ENCODE measurements around the gene PRDX5. TPM values are rescaled to one million over a fixed set of nuclear protein-coding genes. Genes with fewer than 3 reads are reported as not detected.

Gene PRDX5
- total RNA-seq, 4 donors from 2014 or later, result 97.1 to 156 (median 113) TPM

DNA sequence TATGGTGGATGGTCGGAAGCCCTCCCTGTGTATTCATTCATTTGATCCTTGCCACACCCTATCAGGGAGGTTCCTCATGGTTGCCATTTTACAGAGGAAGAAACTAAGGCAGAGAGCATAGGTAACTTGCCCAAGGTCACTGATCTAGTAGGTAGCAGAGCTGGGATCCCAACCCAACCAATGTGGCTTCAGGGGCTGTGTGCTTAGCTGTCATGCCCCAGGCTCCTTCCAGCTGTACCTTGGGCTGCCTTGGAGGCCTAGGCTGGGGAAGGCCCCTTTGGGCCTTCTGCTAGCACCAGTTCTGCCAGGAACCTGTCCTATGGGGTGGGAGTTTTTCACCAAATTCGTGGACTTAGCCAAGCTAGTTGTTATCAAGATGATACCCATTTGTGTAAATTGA, 42.1 kb upstream of the PRDX5 start:
- H3K36me3 ChIP-seq, result no peaks in the 10 kb centered on the region
- H3K27ac ChIP-seq, result no peak overlapping the region
- DNase-seq, result no peak
- H3K27me3 ChIP-seq, result no peaks in the 10 kb centered on the region
- no peaks in the 10 kb centered on the region for H3K4me1 ChIP-seq
- H3K9me3 ChIP-seq, result no peaks in the 10 kb centered on the region
- intact Hi-C loops (cut with DNase I; ENCODE audit: low total_unique reads), result no loop called here
- TF ChIP-seq POLR2A (IDR thresholded peaks at IDR 0.05), result no peak
- TF ChIP-seq, protein P1, sequence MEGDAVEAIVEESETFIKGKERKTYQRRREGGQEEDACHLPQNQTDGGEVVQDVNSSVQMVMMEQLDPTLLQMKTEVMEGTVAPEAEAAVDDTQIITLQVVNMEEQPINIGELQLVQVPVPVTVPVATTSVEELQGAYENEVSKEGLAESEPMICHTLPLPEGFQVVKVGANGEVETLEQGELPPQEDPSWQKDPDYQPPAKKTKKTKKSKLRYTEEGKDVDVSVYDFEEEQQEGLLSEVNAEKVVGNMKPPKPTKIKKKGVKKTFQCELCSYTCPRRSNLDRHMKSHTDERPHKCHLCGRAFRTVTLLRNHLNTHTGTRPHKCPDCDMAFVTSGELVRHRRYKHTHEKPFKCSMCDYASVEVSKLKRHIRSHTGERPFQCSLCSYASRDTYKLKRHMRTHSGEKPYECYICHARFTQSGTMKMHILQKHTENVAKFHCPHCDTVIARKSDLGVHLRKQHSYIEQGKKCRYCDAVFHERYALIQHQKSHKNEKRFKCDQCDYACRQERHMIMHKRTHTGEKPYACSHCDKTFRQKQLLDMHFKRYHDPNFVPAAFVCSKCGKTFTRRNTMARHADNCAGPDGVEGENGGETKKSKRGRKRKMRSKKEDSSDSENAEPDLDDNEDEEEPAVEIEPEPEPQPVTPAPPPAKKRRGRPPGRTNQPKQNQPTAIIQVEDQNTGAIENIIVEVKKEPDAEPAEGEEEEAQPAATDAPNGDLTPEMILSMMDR (IDR thresholded peaks at IDR 0.05), result no peak
- H3K4me3 ChIP-seq, result no peak overlapping the region

- Histone ChIP-seq H3K36me3 (no peaks in the 10 kb centered on the region), H3K27me3 (no peaks in the 10 kb centered on the region), H3K27ac (no peak overlapping the region), H3K4me3 (no peak overlapping the region), H3K4me1 (no peaks in the 10 kb centered on the region), H3K9me3 (no peaks in the 10 kb centered on the region)
- DNase-seq, result no peak
- intact Hi-C loops (cut with DNase I; ENCODE audit: low total_unique reads), result no loop called here
- TF ChIP-seq, protein P1 (IDR thresholded peaks at IDR 0.05), result no peak
- no peak for TF ChIP-seq POLR2A (IDR thresholded peaks at IDR 0.05)
Measured at GRCh38 chr11:64276653-64277431, 41.1 kb upstream of the PRDX5 start.

- Histone ChIP-seq H3K27ac (no peak overlapping the region), H3K4me1 (peaks cover 6% of the 10 kb centered on the region in 2 donors), H3K27me3 (no peaks in the 10 kb centered on the region), H3K4me3 (no peak overlapping the region), H3K36me3 (no peaks in the 10 kb centered on the region), H3K9me3 (no peaks in the 10 kb centered on the region)
- intact Hi-C loops (cut with DNase I; ENCODE audit: low total_unique reads), result no loop called here
- DNase-seq, result no peak
- no peak for TF ChIP-seq POLR2A (IDR thresholded peaks at IDR 0.05)
- TF ChIP-seq, protein P1 (IDR thresholded peaks at IDR 0.05), result no peak
Measured at GRCh38 chr11:64278576-64279190, 39.2 kb upstream of the PRDX5 start.

DNA sequence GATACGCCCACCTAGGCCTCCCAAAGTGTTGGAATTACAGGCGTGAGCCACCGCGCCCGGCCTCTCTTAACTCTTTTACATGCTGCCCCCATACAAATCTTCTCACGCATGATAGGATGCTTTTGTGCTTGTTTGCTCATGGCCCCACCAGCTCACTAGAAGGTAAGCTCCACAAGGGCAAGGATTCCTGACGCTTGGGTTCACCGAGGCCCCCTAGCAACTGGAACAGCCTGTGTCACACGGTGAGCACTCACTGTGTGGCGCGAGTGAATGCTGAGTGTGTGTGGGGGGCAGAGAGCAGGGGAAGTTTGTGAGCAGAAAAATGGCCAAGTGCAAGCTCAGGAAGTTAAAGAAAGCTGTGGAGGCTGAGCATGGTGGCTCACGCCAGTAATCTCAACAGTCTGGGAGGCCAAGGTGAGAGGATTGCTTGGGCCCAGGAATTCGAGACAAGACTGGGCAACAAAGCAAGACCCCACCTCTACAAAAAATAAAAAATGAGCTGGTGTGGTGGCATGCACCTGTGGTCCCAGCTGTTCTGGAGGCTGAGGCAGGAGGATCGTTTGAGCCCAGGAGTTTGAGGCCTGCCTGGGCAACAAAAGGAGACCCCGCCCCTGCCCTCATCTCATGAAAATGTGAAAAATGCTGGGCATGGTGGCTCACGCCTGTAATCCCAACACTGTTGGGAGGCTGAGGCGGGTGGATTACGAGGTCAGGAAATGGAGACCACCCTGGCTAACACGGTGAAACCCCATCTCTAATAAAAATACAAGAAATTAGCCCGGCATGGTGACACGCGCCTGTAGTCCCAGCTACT, 35.8 kb upstream of the PRDX5 start:
- no peak for TF ChIP-seq POLR2A (IDR thresholded peaks at IDR 0.05)
- TF ChIP-seq, protein P1 (IDR thresholded peaks at IDR 0.05), result no peak

More for the DNA sequence above, 35.8 kb upstream of the PRDX5 start:
- intact Hi-C loops (cut with DNase I; ENCODE audit: low total_unique reads), result no loop called here
- Histone ChIP-seq H3K36me3 (no peaks in the 10 kb centered on the region), H3K27me3 (no peaks in the 10 kb centered on the region), H3K4me3 (no peak overlapping the region), H3K27ac (no peak overlapping the region), H3K9me3 (no peaks in the 10 kb centered on the region), H3K4me1 (peaks cover 6 to 14% of the 10 kb centered on the region in 2 donors)
- no peak for DNase-seq

Data from uterus (tissue), 4 donors.